PC-9 (cell line): ENCODE results near the gene MTRFR.

Source experiments
- CTCF ChIP-seq: fragments of 200-600 bp; sonication (generic); conservative IDR thresholded peaks from 2 replicates; pipeline ENCODE4 v1.6.1; 2017; ENCODE audit warnings: mixed run types, antibody characterized with exemption, mild to moderate bottlenecking, moderate library complexity
- EZH2 ChIP-seq: fragments of 200-600 bp; sonication (generic); IDR thresholded peaks from 2 replicates; pipeline ENCODE4 v1.8.0; 2017; ENCODE audit warnings: antibody characterized with exemption, low read depth

GRCh38 chr12:123278101-123278627 lies 44.9 kb downstream of the MTRFR start:
- TF ChIP-seq CTCF (no peak), EZH2 (no peak)
